Measurements from ENCODE around the gene TNFRSF21.

Gene TNFRSF21

GRCh38 chr6:47355496-47355895 lies 45.8 kb upstream of the TNFRSF21 start:
- Histone ChIP-seq H3K4me3 (ENCODE audit: low read length) (no peak overlapping the region), H2AFZ (ENCODE audit: low read length) (no peak overlapping the region), H3K79me2 (ENCODE audit: low read length) (no peaks in the 10 kb centered on the region), H3K4me2 (ENCODE audit: low read depth, low read length) (no peak overlapping the region), H4K20me1 (ENCODE audit: insufficient read depth, low read length) (no peaks in the 10 kb centered on the region), H3K27me3 (replicated peaks; ENCODE audit: insufficient read depth, low read length) (no peaks in the 10 kb centered on the region), H3K36me3 (replicated peaks; ENCODE audit: insufficient read depth, low read length) (no peaks in the 10 kb centered on the region), H3K9ac (ENCODE audit: low read length) (no peak overlapping the region), H3K27ac (ENCODE audit: low read length) (no peak overlapping the region), H3F3A (ENCODE audit: insufficient read depth, low read length) (no peaks in the 10 kb centered on the region), H3K9me3 (replicated peaks; ENCODE audit: insufficient read depth, low read length) (no peaks in the 10 kb centered on the region), H3K9me2 (replicated peaks; ENCODE audit: insufficient read depth, low read length) (no peaks in the 10 kb centered on the region), H3K4me1 (ENCODE audit: low read length) (peaks cover 23% of the 10 kb centered on the region)
- TF ChIP-seq, protein P1, sequence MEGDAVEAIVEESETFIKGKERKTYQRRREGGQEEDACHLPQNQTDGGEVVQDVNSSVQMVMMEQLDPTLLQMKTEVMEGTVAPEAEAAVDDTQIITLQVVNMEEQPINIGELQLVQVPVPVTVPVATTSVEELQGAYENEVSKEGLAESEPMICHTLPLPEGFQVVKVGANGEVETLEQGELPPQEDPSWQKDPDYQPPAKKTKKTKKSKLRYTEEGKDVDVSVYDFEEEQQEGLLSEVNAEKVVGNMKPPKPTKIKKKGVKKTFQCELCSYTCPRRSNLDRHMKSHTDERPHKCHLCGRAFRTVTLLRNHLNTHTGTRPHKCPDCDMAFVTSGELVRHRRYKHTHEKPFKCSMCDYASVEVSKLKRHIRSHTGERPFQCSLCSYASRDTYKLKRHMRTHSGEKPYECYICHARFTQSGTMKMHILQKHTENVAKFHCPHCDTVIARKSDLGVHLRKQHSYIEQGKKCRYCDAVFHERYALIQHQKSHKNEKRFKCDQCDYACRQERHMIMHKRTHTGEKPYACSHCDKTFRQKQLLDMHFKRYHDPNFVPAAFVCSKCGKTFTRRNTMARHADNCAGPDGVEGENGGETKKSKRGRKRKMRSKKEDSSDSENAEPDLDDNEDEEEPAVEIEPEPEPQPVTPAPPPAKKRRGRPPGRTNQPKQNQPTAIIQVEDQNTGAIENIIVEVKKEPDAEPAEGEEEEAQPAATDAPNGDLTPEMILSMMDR (IDR thresholded peaks at IDR 0.05; ENCODE audit: low read length), result no peak
- TF ChIP-seq EZH2 (optimal IDR thresholded peaks at IDR 0.05; ENCODE audit: low read depth, low read length), result no peak
- no peak for TF ChIP-seq EZH2phosphoT487 (IDR thresholded peaks at IDR 0.05; ENCODE audit: low read length)
- no peak for DNase-seq

DNA sequence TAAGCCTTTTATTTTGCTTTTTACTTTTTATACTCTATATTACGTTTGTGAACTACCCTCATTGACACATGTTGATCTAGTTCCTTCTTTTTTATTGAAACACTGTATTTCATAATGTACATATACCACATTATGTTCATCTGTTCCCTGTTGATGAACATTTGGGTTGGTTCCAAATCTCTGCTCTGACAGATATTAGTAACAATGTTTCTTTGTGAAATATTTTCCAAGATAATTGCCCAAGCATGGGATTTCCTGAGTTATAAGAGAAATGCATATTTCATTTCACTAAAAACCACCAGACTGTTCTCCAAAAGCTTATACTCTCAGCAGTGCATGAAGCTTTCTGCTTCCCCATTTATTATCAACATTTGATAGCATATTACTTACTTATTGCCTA lies 44.2 kb upstream of the TNFRSF21 start:
- no peak overlapping the region for H3K4me2 ChIP-seq (ENCODE audit: low read depth, low read length)
- no peaks in the 10 kb centered on the region for H3K27me3 ChIP-seq (replicated peaks; ENCODE audit: insufficient read depth, low read length)
- H3K4me3 ChIP-seq (ENCODE audit: low read length), result no peak overlapping the region
- no peak for DNase-seq
- H3K9me2 ChIP-seq (replicated peaks; ENCODE audit: insufficient read depth, low read length), result no peaks in the 10 kb centered on the region
- no peaks in the 10 kb centered on the region for H4K20me1 ChIP-seq (ENCODE audit: insufficient read depth, low read length)
- H3K79me2 ChIP-seq (ENCODE audit: low read length), result no peaks in the 10 kb centered on the region
- H2AFZ ChIP-seq (ENCODE audit: low read length), result no peak overlapping the region
- no peaks in the 10 kb centered on the region for H3F3A ChIP-seq (ENCODE audit: insufficient read depth, low read length)
- no peaks in the 10 kb centered on the region for H3K9me3 ChIP-seq (replicated peaks; ENCODE audit: insufficient read depth, low read length)
- H3K9ac ChIP-seq (ENCODE audit: low read length), result no peak overlapping the region
- no peaks in the 10 kb centered on the region for H3K36me3 ChIP-seq (replicated peaks; ENCODE audit: insufficient read depth, low read length)
- H3K27ac ChIP-seq (ENCODE audit: low read length), result no peak overlapping the region
- TF ChIP-seq EZH2phosphoT487 (IDR thresholded peaks at IDR 0.05; ENCODE audit: low read length), result no peak
- TF ChIP-seq, protein P1 (IDR thresholded peaks at IDR 0.05; ENCODE audit: low read length), result no peak
- no peak for TF ChIP-seq EZH2 (optimal IDR thresholded peaks at IDR 0.05; ENCODE audit: low read depth, low read length)
- H3K4me1 ChIP-seq (ENCODE audit: low read length), result peaks cover 16% of the 10 kb centered on the region

- Histone ChIP-seq H3F3A (ENCODE audit: insufficient read depth, low read length) (no peaks in the 10 kb centered on the region), H4K20me1 (ENCODE audit: insufficient read depth, low read length) (no peaks in the 10 kb centered on the region), H3K79me2 (ENCODE audit: low read length) (no peaks in the 10 kb centered on the region), H3K27ac (ENCODE audit: low read length) (no peak overlapping the region), H3K4me1 (ENCODE audit: low read length) (peaks cover 9% of the 10 kb centered on the region), H2AFZ (ENCODE audit: low read length) (no peak overlapping the region), H3K9ac (ENCODE audit: low read length) (no peak overlapping the region), H3K4me2 (ENCODE audit: low read depth, low read length) (no peak overlapping the region), H3K9me3 (replicated peaks; ENCODE audit: insufficient read depth, low read length) (no peaks in the 10 kb centered on the region), H3K27me3 (replicated peaks; ENCODE audit: insufficient read depth, low read length) (no peaks in the 10 kb centered on the region), H3K36me3 (replicated peaks; ENCODE audit: insufficient read depth, low read length) (no peaks in the 10 kb centered on the region), H3K9me2 (replicated peaks; ENCODE audit: insufficient read depth, low read length) (no peaks in the 10 kb centered on the region), H3K4me3 (ENCODE audit: low read length) (no peak overlapping the region)
- DNase-seq, result no peak
- TF ChIP-seq EZH2 (optimal IDR thresholded peaks at IDR 0.05; ENCODE audit: low read depth, low read length) (no peak), EZH2phosphoT487 (IDR thresholded peaks at IDR 0.05; ENCODE audit: low read length) (no peak)
- TF ChIP-seq, protein P1 (IDR thresholded peaks at IDR 0.05; ENCODE audit: low read length), result no peak
Measured at GRCh38 chr6:47352966-47353365, 43.3 kb upstream of the TNFRSF21 start.
